ENCODE results near the gene ARMH3. TPM values are rescaled to one million over a fixed set of nuclear protein-coding genes. Genes with fewer than 3 reads are reported as not detected.

ARMH3 gene
- total RNA-seq, 6 experiments from 2014 or later, result 18.0 to 21.7 (median 18.8) TPM

DNA sequence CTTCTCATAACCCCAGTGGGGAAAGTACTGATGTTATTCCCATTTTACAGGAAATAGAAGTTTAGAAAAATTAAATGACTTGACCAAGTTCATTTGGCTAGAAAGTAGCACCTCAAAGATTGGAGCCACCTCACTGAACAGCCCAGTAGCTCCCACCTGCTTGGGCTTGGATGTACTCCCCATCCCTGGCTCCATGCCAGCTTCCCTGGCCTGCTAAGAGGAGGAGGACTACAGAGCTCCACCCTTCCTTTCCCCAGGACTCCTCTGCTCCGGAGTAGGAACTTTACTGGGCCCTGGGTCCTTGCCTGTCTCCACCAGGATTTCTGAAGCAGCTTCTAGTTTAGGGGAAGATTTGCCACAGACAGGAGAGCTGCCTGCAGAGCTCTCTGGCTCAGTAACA lies 12.2 kb upstream of the ARMH3 start:
- H3K27me3 Mint-ChIP-seq (ENCODE audit: insufficient read depth), result no peaks in the 10 kb centered on the region; the same call in 1 of the 2 replicates
- no peaks in the 10 kb centered on the region for H3K9me3 Mint-ChIP-seq
- DNase-seq, result no peak
- no peak overlapping the region for H3K27ac Mint-ChIP-seq
- H3K4me1 Mint-ChIP-seq (ENCODE audit: low read depth), result peaks cover 36% of the 10 kb centered on the region
- H3K4me3 Mint-ChIP-seq, result no peak overlapping the region
- TF ChIP-seq, protein P1, sequence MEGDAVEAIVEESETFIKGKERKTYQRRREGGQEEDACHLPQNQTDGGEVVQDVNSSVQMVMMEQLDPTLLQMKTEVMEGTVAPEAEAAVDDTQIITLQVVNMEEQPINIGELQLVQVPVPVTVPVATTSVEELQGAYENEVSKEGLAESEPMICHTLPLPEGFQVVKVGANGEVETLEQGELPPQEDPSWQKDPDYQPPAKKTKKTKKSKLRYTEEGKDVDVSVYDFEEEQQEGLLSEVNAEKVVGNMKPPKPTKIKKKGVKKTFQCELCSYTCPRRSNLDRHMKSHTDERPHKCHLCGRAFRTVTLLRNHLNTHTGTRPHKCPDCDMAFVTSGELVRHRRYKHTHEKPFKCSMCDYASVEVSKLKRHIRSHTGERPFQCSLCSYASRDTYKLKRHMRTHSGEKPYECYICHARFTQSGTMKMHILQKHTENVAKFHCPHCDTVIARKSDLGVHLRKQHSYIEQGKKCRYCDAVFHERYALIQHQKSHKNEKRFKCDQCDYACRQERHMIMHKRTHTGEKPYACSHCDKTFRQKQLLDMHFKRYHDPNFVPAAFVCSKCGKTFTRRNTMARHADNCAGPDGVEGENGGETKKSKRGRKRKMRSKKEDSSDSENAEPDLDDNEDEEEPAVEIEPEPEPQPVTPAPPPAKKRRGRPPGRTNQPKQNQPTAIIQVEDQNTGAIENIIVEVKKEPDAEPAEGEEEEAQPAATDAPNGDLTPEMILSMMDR (IDR thresholded peaks at IDR 0.05), result no peak
- H3K36me3 Mint-ChIP-seq (ENCODE audit: low read depth), result no peaks in the 10 kb centered on the region; the same call in 1 of the 2 replicates

DNA sequence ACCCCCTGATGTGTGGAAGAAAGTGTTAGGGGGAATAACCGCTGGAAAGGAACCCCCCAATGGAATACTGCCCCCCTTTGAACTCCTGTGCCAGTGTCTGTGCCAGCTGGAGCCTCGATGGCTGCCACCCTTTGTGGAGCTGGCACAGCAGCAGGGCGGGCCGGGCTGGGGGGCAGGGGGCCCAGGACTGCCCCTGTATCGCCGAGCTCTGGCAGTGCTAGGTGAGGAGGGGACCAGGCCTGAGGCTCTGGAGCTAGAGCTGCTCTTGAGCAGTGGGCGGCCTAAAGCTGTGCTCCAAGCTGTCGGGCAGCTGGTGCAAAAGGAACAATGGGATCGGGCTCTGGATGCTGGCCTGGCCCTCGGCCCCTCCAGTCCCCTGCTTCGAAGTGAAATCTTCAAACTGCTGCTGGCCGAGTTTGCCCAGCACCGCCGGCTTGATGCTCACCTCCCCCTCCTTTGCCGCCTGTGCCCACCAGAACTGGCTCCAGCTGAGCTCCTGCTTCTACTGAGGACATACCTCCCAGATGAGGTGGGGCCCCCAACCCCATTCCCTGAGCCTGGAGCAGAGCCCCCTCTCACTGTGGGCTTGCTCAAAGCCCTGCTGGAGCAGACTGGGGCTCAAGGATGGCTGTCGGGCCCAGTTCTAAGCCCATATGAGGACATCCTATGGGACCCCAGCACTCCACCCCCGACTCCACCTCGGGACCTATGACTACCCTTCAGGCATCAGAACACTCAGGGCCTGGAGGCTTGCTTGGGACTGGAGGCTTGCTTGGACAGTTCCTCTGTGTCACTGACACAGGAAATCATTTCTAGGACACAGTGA lies 11.3 kb upstream of the ARMH3 start:
- TF ChIP-seq, protein P1 (IDR thresholded peaks at IDR 0.05), result no peak
- Mint-ChIP-seq H3K4me1 (ENCODE audit: low read depth) (peaks cover 33% of the 10 kb centered on the region), H3K9me3 (no peaks in the 10 kb centered on the region), H3K4me3 (peak overlapping the region; percentile 56), H3K27ac (no peak overlapping the region), H3K27me3 (ENCODE audit: insufficient read depth) (no peaks in the 10 kb centered on the region; the same call in 1 of the 2 replicates), H3K36me3 (ENCODE audit: low read depth) (no peaks in the 10 kb centered on the region; the same call in 1 of the 2 replicates)
- DNase-seq, result no peak

DNA sequence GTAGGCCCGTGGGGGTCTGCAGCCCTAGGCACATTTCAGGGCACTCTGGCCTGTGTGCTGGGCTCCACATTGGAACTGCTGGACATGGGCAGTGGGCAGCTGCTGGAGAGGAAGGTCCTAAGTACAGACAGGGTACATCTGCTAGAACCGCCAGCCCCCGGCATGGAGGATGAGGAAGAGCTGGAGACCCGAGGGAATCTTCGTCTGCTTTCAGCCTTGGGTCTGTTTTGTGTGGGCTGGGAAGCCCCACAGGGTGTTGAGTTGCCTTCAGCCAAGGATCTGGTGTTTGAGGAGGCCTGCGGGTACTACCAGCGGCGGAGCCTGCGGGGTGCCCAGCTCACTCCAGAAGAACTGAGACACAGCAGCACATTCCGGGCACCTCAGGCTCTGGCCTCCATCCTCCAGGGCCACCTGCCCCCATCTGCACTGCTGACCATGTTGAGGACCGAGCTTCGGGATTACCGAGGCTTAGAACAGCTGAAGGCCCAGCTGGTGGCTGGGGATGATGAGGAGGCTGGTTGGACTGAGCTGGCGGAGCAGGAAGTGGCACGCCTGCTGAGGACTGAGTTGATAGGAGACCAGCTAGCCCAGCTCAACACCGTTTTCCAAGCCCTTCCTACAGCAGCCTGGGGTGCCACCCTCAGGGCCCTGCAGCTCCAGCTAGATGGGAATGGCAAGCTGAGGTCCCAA lies 10.6 kb upstream of the ARMH3 start:
- Mint-ChIP-seq H3K27ac (peak overlapping the region; percentile 77), H3K4me1 (ENCODE audit: low read depth) (peaks cover 33% of the 10 kb centered on the region)

DNA sequence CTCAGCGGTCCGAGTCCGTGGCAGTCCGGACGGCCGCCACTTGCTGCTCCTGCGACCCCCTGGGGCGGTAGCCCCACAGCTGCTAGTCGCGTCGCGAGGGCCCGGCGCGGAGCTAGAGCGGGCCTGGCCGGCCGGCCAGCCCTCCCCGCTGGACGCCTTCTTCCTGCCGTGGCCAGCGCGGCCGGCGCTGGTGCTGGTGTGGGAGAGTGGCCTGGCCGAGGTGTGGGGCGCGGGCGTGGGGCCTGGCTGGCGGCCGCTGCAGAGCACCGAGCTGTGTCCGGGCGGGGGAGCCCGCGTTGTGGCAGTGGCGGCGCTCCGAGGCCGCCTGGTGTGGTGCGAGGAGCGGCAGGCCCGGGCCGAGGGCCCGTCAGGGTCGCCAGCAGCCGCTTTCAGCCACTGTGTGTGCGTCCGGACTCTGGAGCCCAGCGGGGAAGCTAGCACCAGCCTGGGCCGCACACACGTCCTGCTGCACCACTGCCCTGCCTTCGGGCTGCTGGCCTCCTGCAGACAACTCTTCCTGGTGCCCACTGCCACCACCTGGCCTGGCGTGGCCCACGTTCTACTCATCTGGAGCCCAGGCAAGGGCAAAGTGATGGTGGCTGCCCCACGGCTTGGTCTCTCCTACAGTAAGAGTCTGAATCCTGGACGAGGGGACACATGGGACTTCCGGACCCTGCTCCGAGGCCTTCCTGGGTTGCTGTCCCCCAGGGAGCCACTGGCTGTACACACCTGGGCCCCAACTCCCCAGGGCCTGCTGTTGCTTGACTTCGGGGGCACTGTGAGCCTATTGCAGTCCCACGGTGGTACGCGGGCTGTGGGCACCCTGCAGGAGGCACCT lies 9.8 kb upstream of the ARMH3 start:
- Mint-ChIP-seq H3K4me1 (ENCODE audit: low read depth) (peaks cover 33% of the 10 kb centered on the region), H3K27me3 (ENCODE audit: insufficient read depth) (no peaks in the 10 kb centered on the region), H3K4me3 (peak overlapping the region; percentile 91), H3K9me3 (no peaks in the 10 kb centered on the region), H3K27ac (peak overlapping the region; percentile 77), H3K36me3 (ENCODE audit: low read depth) (no peaks in the 10 kb centered on the region; the same call in 1 of the 2 replicates)
- peak; percentile 17 for DNase-seq
- TF ChIP-seq, protein P1 (IDR thresholded peaks at IDR 0.05), result no peak

More for the DNA sequence above, 10.6 kb upstream of the ARMH3 start:
- Mint-ChIP-seq H3K4me3 (peak overlapping the region; percentile 91), H3K36me3 (ENCODE audit: low read depth) (no peaks in the 10 kb centered on the region; the same call in 1 of the 2 replicates), H3K27me3 (ENCODE audit: insufficient read depth) (no peaks in the 10 kb centered on the region), H3K9me3 (no peaks in the 10 kb centered on the region)
- DNase-seq, result no peak
- TF ChIP-seq, protein P1 (IDR thresholded peaks at IDR 0.05), result no peak

DNA sequence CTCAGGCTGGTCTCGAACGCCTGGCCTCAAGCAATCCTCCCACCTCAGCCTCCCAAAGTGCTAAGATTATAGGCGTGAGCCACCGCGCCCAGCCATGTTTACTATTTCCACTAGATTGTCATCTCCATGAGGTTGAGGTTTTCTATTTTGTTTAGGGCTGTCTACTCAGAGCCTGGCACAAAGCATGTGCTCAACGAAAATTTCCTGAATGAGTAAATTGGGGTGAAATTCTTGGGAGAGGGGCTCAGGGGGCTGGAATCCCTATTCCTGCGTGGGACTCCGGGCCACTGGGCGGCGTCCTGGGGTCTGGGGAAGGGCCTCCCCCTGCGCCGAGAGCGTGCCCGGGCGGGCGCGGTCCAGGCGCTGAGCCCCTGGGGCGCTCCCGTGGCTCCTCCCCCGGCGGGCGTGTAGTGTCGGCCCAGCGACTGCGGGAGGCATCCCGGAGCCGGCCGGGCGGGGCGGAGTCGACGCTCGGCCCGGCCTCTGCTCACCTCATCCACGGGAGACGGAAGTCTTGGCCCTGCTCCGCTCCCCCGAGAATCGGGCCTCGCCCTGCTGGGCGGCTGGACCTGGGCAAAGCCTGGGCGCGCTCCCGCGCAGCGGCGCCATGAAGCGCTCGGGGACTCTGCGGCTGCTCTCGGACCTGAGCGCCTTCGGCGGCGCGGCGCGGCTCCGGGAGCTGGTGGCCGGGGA lies 9.0 kb upstream of the ARMH3 start, which contains the start of gene HPS6:
TSS of gene HPS6 (plus strand) at position 482 of the 693 bp plus-strand sequence. CDS start at position 608, 126 bp downstream.
- H3K27me3 Mint-ChIP-seq (ENCODE audit: insufficient read depth), result no peaks in the 10 kb centered on the region
- peak; percentile 84 for DNase-seq
- H3K9me3 Mint-ChIP-seq, result no peaks in the 10 kb centered on the region
- H3K4me1 Mint-ChIP-seq (ENCODE audit: low read depth), result peaks cover 33% of the 10 kb centered on the region
- peak within 1 kb of the TSS; percentile 91 for H3K4me3 Mint-ChIP-seq
- peak within 1 kb of the TSS; percentile 77 for H3K27ac Mint-ChIP-seq
- H3K36me3 Mint-ChIP-seq (ENCODE audit: low read depth), result no peaks in the 10 kb centered on the region; the same call in 1 of the 2 replicates
- TF ChIP-seq, protein P1 (IDR thresholded peaks at IDR 0.05), result peak; percentile 44
